T-helper 1 cell treated with Interleukin-12 subunit alpha and Interleukin-12 subunit beta and Interleukin-4 antibody, amounts not matched to agents 30 μg/mL and 1 μg/mL, for 36 hours (primary cell): ENCODE measurements around the gene RPL27A.
"Not testable (repeated sequence)": the region's sequence is repeated elsewhere in the genome, so short reads cannot be mapped to it uniquely, and the experiment has no call there.

ENCODE experiments used
- H3K27ac Mint-ChIP-seq: one replicate; pipeline ENCODE4 v1.8.0; 2021; ENCODE audit warnings: mild to moderate bottlenecking, mixed read lengths
- H3K27me3 Mint-ChIP-seq: one replicate; pipeline ENCODE4 v1.8.0; 2021; ENCODE audit warnings: low read depth, mixed read lengths
- H3K36me3 Mint-ChIP-seq: one replicate; pipeline ENCODE4 v1.8.0; 2021; ENCODE audit warnings: low read depth, mixed read lengths
- H3K4me1 Mint-ChIP-seq: one replicate; pipeline ENCODE4 v1.8.0; 2021; ENCODE audit warnings: low read depth, mixed read lengths
- H3K4me3 Mint-ChIP-seq: one replicate; pipeline ENCODE4 v1.8.0; 2021; ENCODE audit warnings: mild to moderate bottlenecking, moderate library complexity, mixed read lengths
- H3K9me3 Mint-ChIP-seq: one replicate; pipeline ENCODE4 v1.8.0; 2021; ENCODE audit warnings: mixed read lengths

RPL27A gene

DNA sequence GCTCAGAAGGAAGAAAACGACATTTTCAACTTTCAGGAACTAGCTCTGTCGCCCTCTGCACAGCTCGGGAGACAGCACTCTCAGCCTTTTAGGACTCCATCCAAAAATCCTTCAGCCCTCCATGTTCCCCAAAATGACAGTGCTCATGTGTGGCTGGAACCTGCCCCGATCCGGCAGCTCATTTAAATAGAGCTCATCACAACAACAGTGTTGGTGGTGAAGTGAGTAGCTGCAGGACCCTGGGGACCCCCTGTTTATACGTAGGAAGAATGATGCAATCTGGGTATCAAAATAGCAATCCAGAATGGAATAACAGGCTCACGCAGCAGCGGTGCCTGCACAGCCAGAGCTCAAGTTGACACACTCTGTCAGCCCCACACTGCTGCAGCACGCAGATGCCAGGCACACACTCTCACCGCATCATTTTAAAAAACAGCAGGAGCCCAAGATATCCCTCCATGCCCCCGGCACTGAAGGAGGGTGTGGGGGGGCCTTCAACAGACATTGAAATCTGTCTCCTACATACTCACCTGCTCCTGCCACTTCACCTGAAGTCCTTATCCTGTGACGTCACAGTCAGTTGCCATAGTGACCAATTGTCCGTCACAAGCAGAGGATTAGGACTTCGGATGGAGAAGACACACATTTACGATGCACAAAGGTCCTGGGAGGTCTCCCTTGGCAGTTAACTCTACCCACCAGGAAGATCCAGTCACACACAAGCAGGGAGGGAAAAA, 24.1 kb upstream of the RPL27A start:
- H3K4me3 Mint-ChIP-seq = no peak overlapping the region
- H3K27ac Mint-ChIP-seq = no peak overlapping the region
- peaks cover 11% of the 10 kb centered on the region for H3K36me3 Mint-ChIP-seq
- no peaks in the 10 kb centered on the region for H3K9me3 Mint-ChIP-seq
- peaks cover 11% of the 10 kb centered on the region for H3K4me1 Mint-ChIP-seq
- no peaks in the 10 kb centered on the region for H3K27me3 Mint-ChIP-seq

DNA sequence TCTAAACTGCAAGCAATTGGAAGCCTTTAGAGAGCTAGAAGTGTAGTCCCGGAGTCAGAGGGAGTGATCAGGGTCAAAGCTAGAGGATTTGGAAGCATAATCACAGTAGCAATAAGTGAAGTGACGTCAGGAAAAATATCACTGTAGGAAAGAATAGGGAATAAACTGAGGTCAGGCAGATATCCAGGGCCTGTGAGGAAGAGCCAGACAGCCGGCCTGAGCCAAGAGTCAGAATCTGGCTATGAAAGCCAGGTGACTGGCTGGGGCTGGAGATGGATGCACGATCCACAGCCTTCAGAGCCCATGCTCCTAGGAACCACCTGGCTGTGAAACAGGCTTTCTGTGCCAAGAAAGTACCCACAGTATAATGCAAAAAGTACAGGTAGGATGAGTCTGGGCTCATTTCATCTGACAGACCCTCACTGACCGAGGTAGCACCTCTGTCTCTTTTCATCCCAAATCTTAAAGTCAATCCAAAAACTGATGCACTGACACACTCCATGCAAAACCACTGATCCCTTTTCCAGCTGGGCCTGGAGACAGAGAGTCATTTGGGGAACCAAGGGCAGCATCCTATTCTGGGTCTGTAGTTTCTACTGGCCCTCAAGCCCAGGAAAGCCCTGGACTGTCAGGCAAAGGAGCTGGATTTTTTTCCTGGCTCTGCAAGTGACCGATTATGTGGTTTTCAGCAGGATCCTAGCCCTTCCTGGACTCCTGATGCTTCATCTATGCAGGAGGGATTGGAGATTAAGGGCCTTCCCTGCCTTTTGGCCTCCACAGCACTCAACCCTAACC, 21.4 kb upstream of the RPL27A start:
- Mint-ChIP-seq H3K36me3 (no peaks in the 10 kb centered on the region), H3K4me1 (no peaks in the 10 kb centered on the region), H3K27me3 (no peaks in the 10 kb centered on the region), H3K9me3 (no peaks in the 10 kb centered on the region), H3K27ac (no peak overlapping the region), H3K4me3 (no peak overlapping the region)

DNA sequence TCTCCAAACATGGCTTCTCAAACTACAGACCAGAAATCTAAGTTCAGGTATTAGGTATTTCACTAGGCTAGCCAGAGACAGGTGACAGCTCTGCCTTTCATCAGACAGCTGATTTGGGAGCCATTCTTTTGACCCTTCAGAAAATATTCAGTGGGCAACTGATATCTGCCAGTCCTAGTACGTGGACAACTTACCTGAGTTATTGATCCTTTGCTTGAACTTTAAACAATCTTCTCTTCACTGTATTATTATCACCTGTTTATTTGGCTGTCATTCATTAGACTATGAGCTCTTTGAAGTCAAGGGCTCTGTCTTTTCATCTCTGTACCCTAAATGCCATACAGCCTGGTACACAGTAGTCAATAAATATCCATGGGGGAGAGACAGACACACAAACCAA, 17.4 kb upstream of the RPL27A start:
- no peak overlapping the region for H3K4me3 Mint-ChIP-seq
- no peaks in the 10 kb centered on the region for H3K9me3 Mint-ChIP-seq
- no peaks in the 10 kb centered on the region for H3K4me1 Mint-ChIP-seq
- H3K27me3 Mint-ChIP-seq = no peaks in the 10 kb centered on the region
- H3K36me3 Mint-ChIP-seq = no peaks in the 10 kb centered on the region
- H3K27ac Mint-ChIP-seq = no peak overlapping the region

DNA sequence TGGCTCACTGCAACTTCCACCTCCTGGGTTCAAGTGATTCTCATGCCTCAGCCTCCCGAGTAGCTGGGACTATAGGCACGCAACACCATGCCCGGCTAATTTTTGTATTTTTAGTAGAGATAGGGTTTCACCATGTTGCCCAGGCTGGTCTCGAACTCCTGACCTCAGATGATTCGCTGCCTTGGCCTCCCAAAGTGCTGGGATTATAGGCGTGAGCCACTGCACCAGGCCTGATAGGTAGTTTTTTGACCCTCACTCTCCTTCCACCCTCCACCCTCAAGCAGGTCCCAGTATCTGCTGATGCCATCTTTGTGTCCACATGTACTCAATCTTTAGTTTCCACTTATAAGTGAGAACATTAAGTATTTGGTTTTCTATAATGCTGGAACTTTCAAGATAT, 12.5 kb upstream of the RPL27A start:
- not testable (repeated sequence) for H3K9me3 Mint-ChIP-seq, H3K4me3 Mint-ChIP-seq, H3K27me3 Mint-ChIP-seq, H3K36me3 Mint-ChIP-seq, H3K27ac Mint-ChIP-seq
- peaks cover 10% of the 10 kb centered on the region for H3K4me1 Mint-ChIP-seq

DNA sequence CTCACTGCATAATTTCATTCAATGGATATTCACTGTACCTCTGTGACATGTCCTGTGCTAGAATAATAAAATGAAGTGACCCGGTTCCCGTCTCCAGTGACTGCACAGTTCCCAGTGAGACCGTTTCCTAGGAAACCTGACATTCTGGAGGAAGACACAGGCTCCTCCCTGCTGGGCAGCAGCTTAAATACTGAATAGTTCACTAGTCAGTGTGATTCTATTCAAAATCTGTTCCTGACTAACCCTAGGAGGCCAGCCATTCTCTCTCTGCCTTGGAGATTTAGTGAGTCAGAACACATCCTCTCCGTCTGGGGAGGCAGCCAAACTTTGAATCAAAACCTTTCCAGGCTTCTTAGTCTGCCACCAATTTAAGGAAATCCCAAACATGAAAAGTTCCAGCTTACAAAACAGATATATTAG, 11.4 kb upstream of the RPL27A start:
- no peak overlapping the region for H3K27ac Mint-ChIP-seq
- peaks cover 10% of the 10 kb centered on the region for H3K4me1 Mint-ChIP-seq
- no peak overlapping the region for H3K4me3 Mint-ChIP-seq
- no peaks in the 10 kb centered on the region for H3K27me3 Mint-ChIP-seq
- peaks cover 6% of the 10 kb centered on the region for H3K36me3 Mint-ChIP-seq
- no peaks in the 10 kb centered on the region for H3K9me3 Mint-ChIP-seq

DNA sequence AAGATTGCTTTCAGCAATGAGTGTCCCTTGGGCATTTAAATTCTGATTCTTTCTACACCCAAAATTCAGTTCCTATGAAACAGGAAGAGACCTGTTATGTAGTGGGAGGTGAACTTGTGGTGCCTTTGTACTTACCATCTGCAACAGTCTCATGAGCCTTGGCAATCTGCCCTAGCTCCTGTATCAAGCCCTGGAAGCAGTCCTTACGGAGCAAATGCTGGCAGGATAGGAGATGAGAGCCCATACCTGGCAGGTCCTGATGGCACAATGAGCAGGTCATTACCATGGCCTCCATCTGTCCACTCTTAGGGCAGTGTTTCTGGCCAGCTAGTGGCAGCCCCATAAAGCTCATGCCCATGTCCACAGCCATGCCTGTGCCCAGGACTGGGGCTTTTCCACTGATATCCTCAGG, 10.9 kb upstream of the RPL27A start:
- peak overlapping the region; percentile 52 for H3K27ac Mint-ChIP-seq

DNA sequence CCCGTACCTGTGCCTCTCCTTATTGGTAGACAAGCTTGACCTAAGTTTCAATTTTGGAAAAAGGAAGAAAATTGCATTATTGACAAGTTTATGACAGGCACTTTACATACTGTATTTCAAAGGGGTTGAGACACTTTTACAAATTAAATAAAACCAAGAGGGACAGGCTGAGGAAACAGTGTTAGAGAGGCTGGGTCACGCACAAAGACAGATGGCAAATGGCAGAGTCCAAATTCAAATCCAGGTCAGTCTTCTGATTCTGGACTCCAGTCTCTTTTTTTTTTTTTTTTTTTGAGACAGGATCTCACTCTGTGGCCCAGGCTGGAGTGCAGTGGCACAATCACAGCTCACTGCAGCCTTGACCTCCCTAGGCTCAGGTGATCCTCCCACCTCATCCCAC, 10.2 kb upstream of the RPL27A start:
- H3K27ac Mint-ChIP-seq = no peak overlapping the region
- no peaks in the 10 kb centered on the region for H3K27me3 Mint-ChIP-seq
- H3K9me3 Mint-ChIP-seq = no peaks in the 10 kb centered on the region
- H3K4me3 Mint-ChIP-seq = no peak overlapping the region
- peaks cover 6% of the 10 kb centered on the region for H3K36me3 Mint-ChIP-seq
- H3K4me1 Mint-ChIP-seq = peaks cover 10% of the 10 kb centered on the region

More for the DNA sequence above, 10.9 kb upstream of the RPL27A start:
- no peaks in the 10 kb centered on the region for H3K27me3 Mint-ChIP-seq
- H3K9me3 Mint-ChIP-seq = no peaks in the 10 kb centered on the region
- peaks cover 6% of the 10 kb centered on the region for H3K36me3 Mint-ChIP-seq
- H3K4me3 Mint-ChIP-seq = no peak overlapping the region
- peaks cover 10% of the 10 kb centered on the region for H3K4me1 Mint-ChIP-seq

DNA sequence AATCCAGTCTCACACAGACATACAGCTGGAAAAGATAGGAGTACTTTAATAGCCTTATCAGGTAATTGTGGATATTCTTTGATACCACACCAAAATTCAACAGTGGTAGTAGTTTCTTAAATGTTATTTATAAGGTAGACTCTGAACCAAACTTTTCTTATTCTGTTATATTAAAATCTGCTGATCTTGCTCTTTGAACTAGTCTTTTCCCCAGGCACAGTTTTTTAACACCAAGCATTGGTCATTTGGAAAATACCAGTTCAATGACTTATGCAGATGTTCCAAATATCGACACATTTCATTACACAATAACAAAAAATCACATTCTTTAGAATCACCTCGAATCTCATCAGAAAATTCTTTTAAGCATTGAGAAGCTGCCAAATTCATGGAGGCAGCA, 7.7 kb upstream of the RPL27A start:
- Mint-ChIP-seq H3K27me3 (no peaks in the 10 kb centered on the region), H3K36me3 (peaks cover 9% of the 10 kb centered on the region), H3K4me3 (no peak overlapping the region), H3K4me1 (peaks cover 13% of the 10 kb centered on the region), H3K27ac (no peak overlapping the region), H3K9me3 (no peaks in the 10 kb centered on the region)

DNA sequence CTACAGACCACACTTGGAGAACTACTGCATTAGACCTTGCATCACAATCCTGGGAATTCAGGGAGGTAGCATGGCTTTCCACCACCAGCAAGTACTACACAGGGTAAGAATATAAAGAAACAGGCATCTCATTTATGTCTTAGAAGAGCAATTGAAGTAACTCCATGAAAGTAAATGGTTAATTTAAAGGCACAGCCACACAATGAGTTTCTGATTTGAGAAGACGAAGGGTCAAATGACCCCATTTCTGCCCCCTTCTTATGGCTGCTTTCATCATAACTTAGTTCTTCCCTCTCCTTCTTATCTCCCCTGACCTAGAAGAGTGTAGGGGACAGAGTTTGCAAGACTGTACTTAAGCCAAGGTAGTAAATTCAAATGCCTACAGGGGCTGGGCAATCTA, 6.1 kb upstream of the RPL27A start:
- H3K27ac Mint-ChIP-seq = no peak overlapping the region
- H3K27me3 Mint-ChIP-seq = no peaks in the 10 kb centered on the region
- H3K36me3 Mint-ChIP-seq = peaks cover 15% of the 10 kb centered on the region
- peaks cover 23% of the 10 kb centered on the region for H3K4me1 Mint-ChIP-seq
- H3K4me3 Mint-ChIP-seq = no peak overlapping the region
- H3K9me3 Mint-ChIP-seq = no peaks in the 10 kb centered on the region

DNA sequence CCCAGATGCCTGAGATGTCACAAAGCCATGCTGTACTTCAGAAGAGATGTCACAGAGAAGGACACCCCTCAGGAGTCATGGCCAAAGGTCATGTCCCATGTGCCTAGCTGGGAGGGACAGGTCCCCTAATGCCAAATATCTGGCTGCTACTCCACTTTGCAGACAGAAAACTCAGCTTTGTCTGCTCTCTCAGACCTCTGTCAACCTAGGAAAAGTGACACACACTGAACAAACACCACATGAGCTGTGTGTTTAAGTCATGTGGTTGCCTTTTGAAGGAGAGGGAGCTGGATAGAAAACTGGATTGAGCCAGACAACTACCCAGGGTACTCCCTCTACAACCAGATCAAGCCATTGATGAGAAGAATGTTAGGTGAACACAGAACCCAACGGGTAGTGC, 3.6 kb upstream of the RPL27A start:
- H3K9me3 Mint-ChIP-seq = no peaks in the 10 kb centered on the region
- H3K27ac Mint-ChIP-seq = no peak overlapping the region
- peaks cover 21% of the 10 kb centered on the region for H3K4me1 Mint-ChIP-seq
- H3K36me3 Mint-ChIP-seq = peaks cover 21% of the 10 kb centered on the region
- H3K4me3 Mint-ChIP-seq = no peak overlapping the region
- no peaks in the 10 kb centered on the region for H3K27me3 Mint-ChIP-seq

DNA sequence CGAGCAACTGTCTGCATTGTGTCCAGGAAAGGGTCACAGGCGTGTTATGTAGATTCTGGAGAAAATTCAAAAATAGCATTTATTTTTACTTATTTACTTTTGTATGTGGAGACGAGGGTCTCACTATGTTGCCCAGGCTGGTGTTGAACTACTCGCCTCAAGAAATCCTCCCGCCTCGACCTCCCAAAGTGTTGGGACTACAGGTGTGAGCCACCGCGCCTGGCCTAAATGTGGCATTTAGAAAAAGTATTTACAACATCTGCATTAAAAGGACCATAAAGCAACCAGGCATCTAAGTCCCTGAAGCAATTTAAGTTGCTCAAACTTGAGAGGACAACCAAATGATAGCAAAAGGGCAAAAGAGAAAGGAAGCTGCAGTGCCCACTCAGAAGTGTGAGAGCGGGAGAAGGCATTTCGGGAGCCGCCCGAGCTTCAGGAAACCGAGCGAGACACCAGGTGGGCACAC, 722 bp upstream of the RPL27A start:
- Mint-ChIP-seq H3K9me3 (no peaks in the 10 kb centered on the region), H3K4me1 (peaks cover 36% of the 10 kb centered on the region), H3K27ac (peak overlapping the region; percentile 96), H3K4me3 (peak overlapping the region; percentile 92), H3K27me3 (no peaks in the 10 kb centered on the region), H3K36me3 (peaks cover 47% of the 10 kb centered on the region)

DNA sequence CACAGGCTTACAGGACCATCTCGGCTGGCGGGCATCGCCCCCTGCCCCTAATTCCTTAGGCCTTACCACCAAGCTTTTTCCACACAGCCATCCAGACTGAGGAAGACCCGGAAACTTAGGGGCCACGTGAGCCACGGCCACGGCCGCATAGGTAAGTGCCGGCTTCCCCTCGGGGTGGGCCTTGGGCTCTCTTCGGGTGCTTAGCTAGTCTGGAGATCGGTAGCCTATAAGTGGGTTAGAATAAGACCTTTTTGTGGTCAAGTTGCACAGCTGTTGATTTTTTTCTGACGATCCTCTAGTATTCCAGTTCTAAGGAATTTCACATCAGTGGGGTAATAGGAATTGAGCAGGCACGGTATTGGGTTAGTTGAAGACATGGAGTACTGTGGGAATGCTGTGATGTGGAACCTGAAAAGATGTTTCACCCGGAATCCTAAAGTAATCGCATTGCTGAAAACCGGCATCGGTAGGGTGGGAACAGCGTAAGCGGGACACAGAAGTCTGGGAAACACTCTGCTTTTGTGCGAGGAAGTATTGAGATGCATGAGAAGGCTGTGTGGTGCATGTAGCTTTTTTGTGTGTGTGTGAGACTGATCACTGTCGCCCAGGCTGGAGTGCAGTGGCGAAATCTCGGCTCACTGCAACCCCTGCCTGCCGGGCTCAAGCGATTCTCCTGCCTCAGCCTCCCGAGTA, 669 bp downstream of the RPL27A start:
- Mint-ChIP-seq H3K27ac (peak overlapping the region; percentile 96), H3K27me3 (no peaks in the 10 kb centered on the region), H3K4me3 (peak overlapping the region; percentile 92), H3K9me3 (no peaks in the 10 kb centered on the region), H3K36me3 (peaks cover 53% of the 10 kb centered on the region), H3K4me1 (peaks cover 42% of the 10 kb centered on the region)

DNA sequence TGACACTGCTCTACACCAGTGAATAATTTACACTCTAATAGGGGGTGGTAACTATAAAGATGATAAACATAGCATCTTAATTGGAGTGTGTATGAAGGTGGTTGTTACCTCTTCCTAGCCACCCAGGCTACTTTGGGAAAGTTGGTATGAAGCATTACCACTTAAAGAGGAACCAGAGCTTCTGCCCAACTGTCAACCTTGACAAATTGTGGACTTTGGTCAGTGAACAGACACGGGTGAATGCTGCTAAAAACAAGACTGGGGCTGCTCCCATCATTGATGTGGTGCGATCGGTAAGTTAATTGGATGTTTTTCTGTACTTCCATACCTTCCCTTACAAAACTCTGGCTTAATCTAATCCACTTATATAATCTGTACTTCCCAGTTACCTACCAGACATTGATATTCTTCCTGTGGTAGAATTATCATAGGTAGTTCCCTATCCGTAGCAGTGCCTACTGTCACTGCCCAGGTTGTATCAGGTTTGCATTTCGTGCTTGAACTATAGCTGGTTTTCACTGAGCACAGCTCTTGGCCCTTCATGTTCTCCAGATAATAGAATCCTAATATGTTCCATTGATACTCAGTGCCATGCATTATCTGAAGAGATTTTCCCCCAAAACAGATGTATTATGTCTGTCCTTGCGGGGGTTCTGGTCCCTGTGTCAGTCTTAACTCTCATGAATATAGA, 2.2 kb downstream of the RPL27A start:
- Mint-ChIP-seq H3K27me3 (no peaks in the 10 kb centered on the region), H3K36me3 (peaks cover 59% of the 10 kb centered on the region), H3K9me3 (no peaks in the 10 kb centered on the region), H3K4me1 (peaks cover 54% of the 10 kb centered on the region), H3K27ac (peak overlapping the region; percentile 96), H3K4me3 (peak overlapping the region; percentile 92)

DNA sequence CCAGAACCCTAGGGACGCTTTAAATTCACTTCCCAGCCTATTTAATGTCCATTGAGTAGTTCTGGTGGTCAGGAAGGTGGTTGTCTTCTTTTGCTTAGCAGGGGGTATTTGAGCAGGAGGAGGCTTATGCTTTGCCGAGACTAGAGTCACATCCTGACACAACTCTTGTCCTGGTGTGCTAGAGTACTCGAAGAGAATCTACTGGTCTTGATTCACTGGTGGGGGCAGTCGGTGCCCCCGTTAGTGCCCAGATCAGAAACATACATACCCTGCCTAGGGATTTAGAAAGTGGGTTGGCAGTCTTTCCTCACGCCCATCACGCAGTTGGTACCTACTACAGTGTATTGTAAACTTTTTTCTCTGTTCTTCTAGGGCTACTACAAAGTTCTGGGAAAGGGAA, 2.7 kb downstream of the RPL27A start:
- Mint-ChIP-seq H3K36me3 (peaks cover 63% of the 10 kb centered on the region), H3K4me1 (peaks cover 55% of the 10 kb centered on the region), H3K27me3 (no peaks in the 10 kb centered on the region)

More for the DNA sequence above, 2.7 kb downstream of the RPL27A start:
- Mint-ChIP-seq H3K4me3 (peak overlapping the region; percentile 92), H3K27ac (peak overlapping the region; percentile 34), H3K9me3 (no peaks in the 10 kb centered on the region)
